Nephron (organoid): ENCODE data around the gene ODAD4.
A peak's percentile ranks its signal among the peaks of the same experiment; 100 is the strongest.

Experiments
- H3K27ac Mint-ChIP-seq, 3 experiments: 2 replicates each; pipeline ENCODE4 v1.8.0; 2020; ENCODE audit warnings: mixed read lengths in 3 of 3, mild to moderate bottlenecking in 2 of 3, moderate library complexity in 1 of 3
- H3K27me3 Mint-ChIP-seq: 2 replicates; pipeline ENCODE4 v1.8.0; 2021; ENCODE audit warnings: low read depth, mild to moderate bottlenecking, moderate library complexity, mixed read lengths
- H3K36me3 Mint-ChIP-seq: 2 replicates; pipeline ENCODE4 v1.8.0; 2020; ENCODE audit warnings: low read depth, mixed read lengths
- H3K4me1 Mint-ChIP-seq: 2 replicates; pipeline ENCODE4 v1.8.0; 2020; ENCODE audit warnings: mixed read lengths
- H3K4me3 Mint-ChIP-seq, 3 experiments: 2 replicates each; pipeline ENCODE4 v1.8.0; 2020; ENCODE audit warnings: mild to moderate bottlenecking in 3 of 3, mixed read lengths in 3 of 3, moderate library complexity in 2 of 3
- H3K9me3 Mint-ChIP-seq: 2 replicates; pipeline ENCODE4 v1.8.0; 2020; ENCODE audit warnings: mixed read lengths
- TF ChIP-seq, protein P1 (sequence below), 3 experiments: fragments of 200-600 bp; sonication (generic); IDR thresholded peaks; one replicate each; pipeline ENCODE4 v1.5.0; 2021; ENCODE audit warnings: antibody characterized with exemption in 3 of 3; ENCODE audit not compliant: unreplicated experiment in 3 of 3

The ODAD4 gene

DNA sequence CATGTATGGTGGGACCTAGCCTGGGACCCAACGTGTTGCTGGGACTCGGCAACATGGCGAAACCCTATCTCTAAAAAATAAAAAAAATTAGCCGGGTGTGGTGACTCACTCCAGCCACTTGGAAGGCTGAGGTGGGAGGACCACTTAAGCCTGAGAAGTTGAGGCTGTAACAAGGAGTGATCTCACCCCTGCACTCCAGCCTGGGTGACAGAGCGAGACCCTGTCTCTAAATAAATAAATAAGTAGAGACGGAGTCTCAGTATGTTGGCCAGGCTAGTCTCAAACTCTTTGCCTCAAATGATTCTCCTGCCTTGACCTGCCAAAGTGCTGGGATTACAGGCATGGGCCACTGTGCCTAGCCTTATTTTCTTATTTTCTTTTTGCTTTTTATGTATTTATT lies 26.1 kb downstream of the ODAD4 start:
- Mint-ChIP-seq H3K27ac (no peak overlapping the region), H3K4me1 (peaks cover 19% of the 10 kb centered on the region), H3K27me3 (peaks cover 11% of the 10 kb centered on the region), H3K4me3 (no peak overlapping the region), H3K36me3 (peaks cover 3% of the 10 kb centered on the region), H3K9me3 (no peaks in the 10 kb centered on the region)
- TF ChIP-seq, protein P1, sequence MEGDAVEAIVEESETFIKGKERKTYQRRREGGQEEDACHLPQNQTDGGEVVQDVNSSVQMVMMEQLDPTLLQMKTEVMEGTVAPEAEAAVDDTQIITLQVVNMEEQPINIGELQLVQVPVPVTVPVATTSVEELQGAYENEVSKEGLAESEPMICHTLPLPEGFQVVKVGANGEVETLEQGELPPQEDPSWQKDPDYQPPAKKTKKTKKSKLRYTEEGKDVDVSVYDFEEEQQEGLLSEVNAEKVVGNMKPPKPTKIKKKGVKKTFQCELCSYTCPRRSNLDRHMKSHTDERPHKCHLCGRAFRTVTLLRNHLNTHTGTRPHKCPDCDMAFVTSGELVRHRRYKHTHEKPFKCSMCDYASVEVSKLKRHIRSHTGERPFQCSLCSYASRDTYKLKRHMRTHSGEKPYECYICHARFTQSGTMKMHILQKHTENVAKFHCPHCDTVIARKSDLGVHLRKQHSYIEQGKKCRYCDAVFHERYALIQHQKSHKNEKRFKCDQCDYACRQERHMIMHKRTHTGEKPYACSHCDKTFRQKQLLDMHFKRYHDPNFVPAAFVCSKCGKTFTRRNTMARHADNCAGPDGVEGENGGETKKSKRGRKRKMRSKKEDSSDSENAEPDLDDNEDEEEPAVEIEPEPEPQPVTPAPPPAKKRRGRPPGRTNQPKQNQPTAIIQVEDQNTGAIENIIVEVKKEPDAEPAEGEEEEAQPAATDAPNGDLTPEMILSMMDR (IDR thresholded peaks at IDR 0.05; ENCODE audit: unreplicated experiment in 3 of 3) = no peak

DNA sequence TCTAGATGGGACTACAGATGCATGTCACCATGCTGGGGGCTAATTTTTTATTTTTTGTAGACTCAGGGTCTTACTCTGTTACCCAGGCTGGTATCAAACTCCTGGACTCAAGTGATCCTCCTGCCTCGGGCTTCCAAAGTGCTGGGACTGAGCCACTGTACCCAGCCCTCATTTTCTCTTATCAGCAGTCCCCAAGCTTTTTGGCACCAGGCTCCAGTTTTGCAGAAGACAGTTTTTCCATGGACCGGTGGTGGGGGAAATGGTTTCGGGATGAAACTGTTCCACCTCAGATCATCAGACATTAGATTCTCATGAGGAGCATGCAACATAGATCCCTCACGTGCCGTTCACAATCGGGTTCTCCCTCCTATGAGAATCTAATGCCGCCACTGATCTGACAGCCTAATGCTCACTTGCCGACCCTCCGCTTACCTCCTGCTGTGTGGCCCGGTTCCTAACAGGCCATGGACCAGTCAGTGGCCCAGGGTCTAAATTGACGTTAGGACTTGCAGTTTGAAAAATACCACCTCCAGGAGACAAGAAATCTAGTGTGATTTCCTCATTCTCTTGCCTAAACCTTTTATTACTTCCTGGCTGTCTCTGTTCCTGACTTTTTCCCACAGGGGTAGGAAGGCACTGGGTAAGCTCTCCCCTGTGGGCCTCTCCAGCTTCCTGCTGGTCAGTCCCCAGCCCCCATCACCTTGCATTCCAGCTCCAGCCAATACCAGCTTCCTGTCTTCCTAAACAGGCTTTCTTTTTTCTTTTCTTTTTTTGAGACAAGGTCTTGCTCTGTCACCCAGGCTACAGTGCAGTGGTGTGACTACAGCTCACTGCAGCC lies 26.8 kb downstream of the ODAD4 start:
- peaks cover 23% of the 10 kb centered on the region for H3K4me1 Mint-ChIP-seq
- H3K27me3 Mint-ChIP-seq = peaks cover 16% of the 10 kb centered on the region
- no peak overlapping the region for H3K4me3 Mint-ChIP-seq
- peak overlapping the region; percentile 77 to 85 (median 80) for H3K27ac Mint-ChIP-seq
- H3K9me3 Mint-ChIP-seq = no peaks in the 10 kb centered on the region
- TF ChIP-seq, protein P1 (IDR thresholded peaks at IDR 0.05; ENCODE audit: unreplicated experiment in 3 of 3) = no peak
- peaks cover 3% of the 10 kb centered on the region for H3K36me3 Mint-ChIP-seq

DNA sequence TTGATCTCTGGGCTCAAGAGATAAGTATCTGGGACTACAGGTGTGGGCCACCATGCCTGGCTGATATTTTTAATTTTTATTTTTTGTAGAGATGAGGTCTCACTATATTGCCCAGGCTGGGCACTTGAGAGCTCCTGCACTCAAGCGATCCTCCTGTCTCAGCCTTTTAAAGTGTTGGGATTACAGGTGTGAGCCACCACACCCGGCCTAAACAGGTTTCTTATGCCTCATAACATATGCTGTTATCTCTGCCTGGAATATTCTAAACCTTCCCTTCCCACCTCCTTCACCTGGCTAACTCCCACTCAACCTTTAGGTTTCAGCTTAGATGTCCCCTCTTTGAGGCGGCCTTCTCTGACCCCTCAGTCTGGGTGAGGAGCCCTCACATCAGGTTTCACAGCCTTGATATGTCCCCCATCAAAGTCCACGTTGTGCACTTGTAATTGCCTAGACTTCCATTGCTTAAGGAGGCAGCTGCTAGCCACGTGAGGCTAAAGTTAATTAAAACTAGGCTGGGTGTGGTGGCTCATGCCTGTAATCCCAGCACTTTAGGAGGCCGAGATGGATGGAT lies 27.5 kb downstream of the ODAD4 start:
- Mint-ChIP-seq H3K27me3 (peaks cover 16% of the 10 kb centered on the region), H3K27ac (peak overlapping the region; percentile 77 to 85 (median 80)), H3K9me3 (no peaks in the 10 kb centered on the region), H3K36me3 (peaks cover 3% of the 10 kb centered on the region), H3K4me3 (no peak overlapping the region), H3K4me1 (peaks cover 30% of the 10 kb centered on the region)
- TF ChIP-seq, protein P1 (IDR thresholded peaks at IDR 0.05; ENCODE audit: unreplicated experiment in 3 of 3) = no peak

DNA sequence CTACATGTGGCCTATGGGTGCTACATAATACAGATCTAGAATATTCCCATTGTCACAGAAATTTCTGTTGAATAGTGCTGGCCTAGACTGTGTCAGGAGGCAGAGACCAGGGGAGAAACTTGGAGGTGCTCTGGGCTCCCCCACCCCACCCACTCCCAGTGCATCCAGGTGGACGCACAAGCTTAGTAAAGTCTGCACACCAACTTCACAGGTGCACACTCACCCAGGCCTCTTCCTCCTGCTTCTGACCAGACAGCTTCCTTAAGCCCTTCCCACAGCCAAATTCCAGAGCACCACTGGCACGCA lies 28.6 kb downstream of the ODAD4 start:
- no peaks in the 10 kb centered on the region for H3K9me3 Mint-ChIP-seq
- peaks cover 34% of the 10 kb centered on the region for H3K4me1 Mint-ChIP-seq
- peaks cover 3% of the 10 kb centered on the region for H3K36me3 Mint-ChIP-seq
- TF ChIP-seq, protein P1 (IDR thresholded peaks at IDR 0.05; ENCODE audit: unreplicated experiment in 3 of 3) = no peak
- H3K27ac Mint-ChIP-seq = peak overlapping the region; percentile 48 to 69 (median 50)
- H3K4me3 Mint-ChIP-seq = no peak overlapping the region
- H3K27me3 Mint-ChIP-seq = peaks cover 16% of the 10 kb centered on the region

DNA sequence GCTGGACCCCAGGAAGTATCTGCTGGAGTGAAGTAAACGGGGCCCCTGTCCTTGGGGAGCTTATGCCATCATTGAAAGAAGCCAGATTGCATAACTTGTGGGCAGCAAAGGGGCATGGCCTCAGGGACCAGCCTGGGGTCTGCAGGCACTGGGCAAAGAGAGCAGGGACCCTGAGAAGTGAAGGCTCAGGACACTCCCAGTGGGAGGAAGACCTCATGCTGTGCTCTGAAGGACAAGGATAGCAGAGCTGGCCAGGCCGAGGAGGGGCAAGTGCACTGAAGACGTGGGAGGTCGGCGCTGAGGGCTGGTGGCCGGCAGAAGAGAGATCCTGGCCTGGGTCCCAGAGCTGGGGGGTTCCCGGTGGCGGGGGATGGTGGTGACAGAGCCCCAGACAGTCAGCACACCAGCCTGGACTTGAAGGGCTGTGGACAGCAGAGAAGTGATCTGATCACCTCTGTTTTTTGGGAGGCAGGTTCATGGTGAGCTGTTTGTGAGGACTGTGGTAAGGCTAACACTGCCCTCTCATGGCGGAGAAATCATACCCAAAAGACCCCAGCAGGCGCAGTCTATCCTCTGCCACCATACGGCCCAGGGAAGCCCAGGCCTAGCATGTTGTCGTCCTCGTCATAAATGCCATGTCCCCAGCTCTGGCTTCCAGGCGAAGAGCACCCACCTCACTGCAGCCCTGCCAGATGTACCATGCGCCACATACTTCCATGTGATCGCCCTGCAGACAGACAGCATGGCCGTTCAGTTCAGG lies 29.1 kb downstream of the ODAD4 start:
- TF ChIP-seq, protein P1 (IDR thresholded peaks at IDR 0.05; ENCODE audit: unreplicated experiment in 3 of 3) = peak; percentile 37 to 51 (median 45)
- H3K36me3 Mint-ChIP-seq = peaks cover 3% of the 10 kb centered on the region
- H3K27ac Mint-ChIP-seq = peak overlapping the region; percentile 48 to 69 (median 50)
- peaks cover 34% of the 10 kb centered on the region for H3K4me1 Mint-ChIP-seq
- peaks cover 16% of the 10 kb centered on the region for H3K27me3 Mint-ChIP-seq
- no peak overlapping the region for H3K4me3 Mint-ChIP-seq
- no peaks in the 10 kb centered on the region for H3K9me3 Mint-ChIP-seq
